Activated gamma-delta T cell (primary cell): ENCODE measurements around the gene THAP7.

Experiments
- DNase-seq: peaks from one replicate; lab custom pipeline; 2025; lab: John Stamatoyannopoulos, UW

Gene THAP7

DNA sequence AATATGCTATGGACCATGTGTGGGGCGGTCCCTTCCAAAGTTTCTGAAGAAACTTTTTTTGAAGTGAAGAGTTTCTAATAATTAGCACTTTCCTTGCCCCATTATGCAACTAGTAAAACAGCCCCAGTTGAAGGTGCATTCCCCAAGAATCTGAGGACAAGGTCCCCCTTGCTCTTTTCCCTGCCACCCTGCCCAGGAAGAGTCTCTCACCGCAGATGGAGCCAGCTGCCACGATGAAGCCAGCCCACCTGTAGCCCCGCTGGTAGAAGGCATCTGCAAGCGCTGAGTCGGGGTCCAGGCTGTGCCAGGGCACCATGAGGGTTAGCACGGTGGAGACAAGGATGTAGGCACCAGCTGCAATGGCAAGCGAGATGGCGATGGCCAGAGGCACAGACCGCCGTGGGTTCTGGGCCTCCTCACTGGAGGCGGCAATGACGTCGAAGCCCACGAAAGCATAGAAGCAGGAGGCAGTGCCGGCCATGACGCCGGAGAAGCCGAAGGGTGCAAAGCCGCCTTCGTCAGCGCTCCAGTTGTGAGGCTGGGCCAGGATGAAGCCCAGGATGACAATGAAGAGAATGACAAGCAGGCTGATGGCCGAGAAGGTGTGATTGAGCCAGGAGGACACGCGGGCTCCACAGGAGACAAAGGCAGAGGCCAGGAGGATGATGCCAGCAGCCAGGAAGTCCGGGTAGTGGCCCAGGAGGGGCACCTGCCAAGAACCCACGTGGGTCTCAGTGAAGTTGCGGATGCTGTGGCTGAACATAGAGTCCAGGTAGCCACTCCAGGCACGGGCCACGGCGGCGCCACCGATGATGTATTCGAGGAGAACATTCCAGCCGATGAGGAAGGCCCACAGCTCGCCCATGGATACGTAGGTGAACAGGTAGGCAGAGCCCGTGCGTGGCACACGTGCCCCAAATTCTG lies 29.0 kb upstream of the THAP7 start:
- no peak for DNase-seq

- no peak for DNase-seq
Measured at GRCh38 chr22:21030032-21030431, 28.1 kb upstream of the THAP7 start.

DNA sequence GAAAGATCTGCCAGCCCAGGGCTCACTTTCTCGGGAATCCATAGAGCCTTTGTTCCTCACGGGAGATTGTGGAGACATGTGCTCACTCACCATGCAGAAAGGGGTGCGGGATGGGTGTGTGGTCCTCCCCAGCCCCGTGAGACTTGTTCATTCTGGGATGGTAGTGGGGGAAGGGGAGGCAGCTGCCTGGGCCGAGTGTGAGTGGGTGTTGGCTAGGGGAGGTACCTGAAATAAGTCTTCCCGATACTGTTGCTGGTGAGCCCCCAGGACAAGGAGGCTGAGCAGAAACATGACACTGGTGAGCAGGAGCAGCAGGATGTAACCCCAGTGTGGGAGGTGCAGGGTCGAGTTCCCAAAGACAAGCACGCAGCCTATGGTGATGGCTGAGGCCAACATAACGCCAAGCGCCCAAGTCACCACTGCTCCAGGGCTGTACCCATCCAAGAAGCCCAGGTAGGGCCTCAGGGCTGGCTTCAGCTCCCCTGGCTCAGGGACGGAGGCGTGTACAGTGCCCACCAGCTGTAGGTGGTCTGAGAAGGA lies 27.6 kb upstream of the THAP7 start:
- no peak for DNase-seq

GRCh38 chr22:21028277-21029251 lies 26.6 kb upstream of the THAP7 start:
- no peak for DNase-seq

- no peak for DNase-seq
Measured at GRCh38 chr22:21026783-21027692, 25.1 kb upstream of the THAP7 start.

GRCh38 chr22:21025763-21026755 lies 24.1 kb upstream of the THAP7 start:
- no peak for DNase-seq

DNA sequence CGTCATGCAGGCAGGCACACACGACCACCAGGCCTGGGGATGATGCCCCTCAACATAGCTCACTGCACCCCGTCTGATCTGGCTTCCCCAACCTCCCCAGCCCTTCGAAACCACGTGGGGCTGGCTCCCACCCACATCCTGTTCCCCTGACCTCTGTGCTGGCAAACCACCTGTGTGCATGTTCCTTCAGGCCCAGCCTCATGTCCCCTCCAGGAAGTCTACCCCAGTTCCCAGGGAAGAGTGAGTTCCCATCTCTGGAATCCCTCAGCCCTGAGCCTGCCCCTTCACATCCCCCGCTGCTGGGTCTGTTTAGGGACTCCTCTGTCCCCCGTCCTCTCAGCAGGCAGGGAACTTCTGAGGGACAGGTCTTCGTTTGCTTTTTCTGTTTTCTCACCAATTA lies 23.3 kb upstream of the THAP7 start:
- no peak for DNase-seq

DNA sequence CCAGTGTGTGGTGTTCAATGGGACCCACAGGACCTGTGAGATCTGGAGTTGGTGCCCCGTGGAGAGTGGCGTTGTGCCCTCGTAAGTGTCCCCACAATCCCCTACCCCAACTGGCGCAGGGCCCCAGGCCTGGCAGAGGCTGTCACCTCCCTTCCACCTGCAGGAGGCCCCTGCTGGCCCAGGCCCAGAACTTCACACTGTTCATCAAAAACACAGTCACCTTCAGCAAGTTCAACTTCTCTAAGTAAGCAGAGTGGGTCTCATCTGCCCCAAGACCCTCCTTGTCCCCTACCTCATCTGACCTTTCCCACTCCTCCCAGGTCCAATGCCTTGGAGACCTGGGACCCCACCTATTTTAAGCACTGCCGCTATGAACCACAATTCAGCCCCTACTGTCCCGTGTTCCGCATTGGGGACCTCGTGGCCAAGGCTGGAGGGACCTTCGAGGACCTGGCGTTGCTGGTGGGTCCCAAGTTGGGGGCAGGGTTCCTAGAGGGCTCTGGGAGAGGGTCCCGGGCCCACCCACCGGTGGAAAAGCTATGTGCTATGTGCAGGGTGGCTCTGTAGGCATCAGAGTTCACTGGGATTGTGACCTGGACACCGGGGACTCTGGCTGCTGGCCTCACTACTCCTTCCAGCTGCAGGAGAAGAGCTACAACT lies 21.2 kb upstream of the THAP7 start:
- no peak for DNase-seq

- DNase-seq = no peak
Measured at GRCh38 chr22:21022507-21022906, 20.6 kb upstream of the THAP7 start.

DNA sequence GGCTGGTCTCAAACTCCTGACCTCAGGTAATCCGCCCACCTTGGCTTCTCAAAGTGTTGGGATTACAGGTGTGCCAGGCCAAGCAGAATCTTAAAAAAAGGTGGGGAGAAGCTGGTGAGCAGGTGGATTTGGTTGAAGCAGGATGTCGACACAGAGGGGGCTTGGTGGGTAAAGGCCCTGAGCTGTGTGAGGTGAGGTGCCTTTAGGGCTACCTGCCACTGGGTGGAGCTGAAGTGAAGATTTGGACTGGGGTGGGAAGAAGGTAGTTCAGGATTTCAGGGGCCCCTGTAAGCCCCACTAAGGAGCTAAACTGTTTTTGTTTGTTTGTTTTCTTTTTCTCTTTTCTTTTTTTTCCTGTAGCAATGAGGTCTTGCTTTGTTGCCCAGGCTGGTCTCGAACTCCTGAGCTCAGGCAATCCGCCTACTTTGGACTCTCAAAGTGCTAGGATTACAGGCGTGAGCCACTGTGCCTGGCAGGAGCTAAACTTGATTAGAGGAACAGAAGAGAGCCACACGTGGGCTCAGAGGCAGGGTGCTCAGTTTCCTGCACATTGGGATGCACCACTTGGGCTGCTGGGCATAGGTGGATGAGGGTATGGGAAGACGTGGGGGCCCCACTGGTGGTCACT lies 19.0 kb upstream of the THAP7 start:
- DNase-seq = no peak

DNA sequence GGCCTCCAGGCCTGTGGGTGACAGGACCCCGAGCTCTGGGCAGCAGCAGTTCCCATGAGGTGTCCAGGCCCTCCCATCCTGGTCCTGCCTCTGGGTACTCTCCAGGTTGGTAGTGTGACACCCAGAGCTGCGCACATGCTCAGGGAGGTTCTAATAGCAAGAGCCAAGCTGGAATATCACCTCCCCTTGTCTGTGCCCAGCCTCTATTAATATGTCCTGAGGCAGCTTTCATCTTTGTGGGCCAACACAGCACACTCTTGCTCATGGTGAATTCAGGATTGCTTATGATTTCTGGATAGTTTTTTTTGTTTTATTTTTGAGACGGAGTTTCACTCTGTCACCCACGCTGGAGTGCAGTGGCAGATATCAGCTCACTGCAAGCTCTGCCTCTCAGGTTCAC lies 16.4 kb upstream of the THAP7 start:
- no peak for DNase-seq

DNA sequence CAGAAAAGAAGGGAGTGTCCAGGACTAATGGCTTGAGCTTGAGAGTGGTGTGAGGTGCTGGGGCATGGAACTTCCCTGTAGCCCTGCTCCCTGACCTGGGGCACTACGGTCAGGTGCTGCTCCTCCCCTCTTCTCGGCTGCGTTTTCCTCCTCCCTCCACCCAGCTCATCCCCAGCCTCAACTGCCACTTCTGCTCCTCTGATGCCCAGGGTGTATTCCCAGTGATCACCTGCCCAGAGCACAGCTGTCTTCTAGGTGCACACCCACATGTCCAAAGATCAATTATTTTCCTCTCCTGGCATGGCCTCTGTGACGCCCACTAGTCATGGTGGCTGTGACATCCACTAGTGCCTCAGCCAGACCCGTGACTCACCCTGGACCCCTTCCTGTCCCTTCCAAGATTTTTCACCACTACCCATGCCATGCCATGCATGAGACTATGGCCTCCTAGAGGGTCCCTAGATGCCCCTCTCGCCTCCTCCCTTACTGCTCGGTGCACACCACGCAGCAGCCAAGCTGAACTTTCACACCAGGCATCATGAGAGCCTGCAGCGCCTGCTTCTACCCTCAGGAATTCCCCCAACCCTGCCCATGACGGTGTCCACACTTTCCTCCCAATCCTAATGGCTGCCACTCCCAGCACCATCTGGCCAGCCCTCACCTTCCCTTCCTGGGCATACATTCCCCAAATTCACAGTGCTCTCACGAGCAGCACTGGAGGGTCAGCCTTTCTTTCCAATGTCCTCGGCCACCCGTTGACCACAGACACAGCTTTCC lies 14.9 kb upstream of the THAP7 start:
- no peak for DNase-seq

DNA sequence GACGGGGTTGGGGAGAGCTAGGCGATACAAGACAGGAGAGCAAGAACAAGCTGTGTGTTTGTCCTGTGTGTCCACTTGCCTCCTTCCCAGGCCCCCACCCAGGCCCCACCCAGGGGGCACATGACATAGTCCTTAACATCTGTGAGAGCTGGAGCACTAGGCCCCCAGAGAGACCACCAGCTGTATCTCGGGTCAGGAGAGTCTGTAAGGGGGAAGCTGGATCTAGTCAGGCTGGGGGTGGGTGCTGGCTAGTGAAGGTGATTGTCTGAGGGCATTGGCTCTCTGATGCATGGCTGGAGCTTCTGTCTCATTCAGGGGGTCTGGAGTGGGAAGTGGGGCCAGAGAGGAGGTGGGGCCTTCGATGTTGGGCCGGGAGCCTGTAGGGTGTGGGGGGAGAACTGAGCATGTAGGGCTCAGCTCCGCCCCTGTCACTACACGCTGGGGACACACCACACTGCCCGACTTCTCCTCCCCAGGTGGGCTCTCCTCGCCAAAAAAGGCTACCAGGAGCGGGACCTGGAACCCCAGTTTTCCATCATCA lies 13.6 kb upstream of the THAP7 start:
- no peak for DNase-seq

DNA sequence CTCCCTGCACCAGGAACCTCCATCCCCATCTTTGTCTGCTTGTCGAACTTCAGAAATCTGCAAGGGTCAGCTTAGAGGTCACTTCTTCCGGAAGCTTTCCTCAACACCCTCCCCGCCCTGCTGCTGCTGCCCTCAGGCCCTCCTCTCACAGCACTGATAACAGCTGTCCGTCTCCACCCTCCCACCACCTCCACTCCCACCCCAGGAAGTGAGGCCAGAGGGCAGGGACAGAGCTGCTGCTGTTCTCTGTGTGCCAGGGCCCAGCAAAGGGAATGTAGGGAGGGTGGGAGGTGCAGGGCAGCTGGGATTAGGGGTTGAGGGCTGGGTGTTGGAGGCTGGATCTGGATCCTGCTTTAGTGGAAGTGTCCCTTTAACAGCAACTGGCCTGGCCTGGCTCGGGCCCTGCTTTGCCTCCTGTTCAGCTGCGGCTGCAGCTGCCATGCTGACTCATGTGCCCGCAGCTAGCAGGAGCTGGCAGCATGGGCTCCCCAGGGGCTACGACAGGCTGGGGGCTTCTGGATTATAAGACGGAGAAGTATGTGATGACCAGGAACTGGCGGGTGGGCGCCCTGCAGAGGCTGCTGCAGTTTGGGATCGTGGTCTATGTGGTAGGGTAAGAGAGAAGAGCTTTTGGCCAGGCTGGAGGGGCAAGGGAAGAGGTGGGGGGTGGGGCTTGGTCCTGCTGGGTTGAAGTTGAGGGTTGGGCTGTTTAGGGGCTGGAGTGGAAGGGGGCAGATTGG lies 13.0 kb upstream of the THAP7 start, which contains the start of gene P2RX6:
P2RX6 (plus strand) TSS at position 440 of the 740 bp plus-strand sequence; CDS start at position 450, 10 bp downstream.
- no peak for DNase-seq

GRCh38 chr22:21014202-21014725 lies 12.3 kb upstream of the THAP7 start:
- peak; percentile 87 for DNase-seq

DNA sequence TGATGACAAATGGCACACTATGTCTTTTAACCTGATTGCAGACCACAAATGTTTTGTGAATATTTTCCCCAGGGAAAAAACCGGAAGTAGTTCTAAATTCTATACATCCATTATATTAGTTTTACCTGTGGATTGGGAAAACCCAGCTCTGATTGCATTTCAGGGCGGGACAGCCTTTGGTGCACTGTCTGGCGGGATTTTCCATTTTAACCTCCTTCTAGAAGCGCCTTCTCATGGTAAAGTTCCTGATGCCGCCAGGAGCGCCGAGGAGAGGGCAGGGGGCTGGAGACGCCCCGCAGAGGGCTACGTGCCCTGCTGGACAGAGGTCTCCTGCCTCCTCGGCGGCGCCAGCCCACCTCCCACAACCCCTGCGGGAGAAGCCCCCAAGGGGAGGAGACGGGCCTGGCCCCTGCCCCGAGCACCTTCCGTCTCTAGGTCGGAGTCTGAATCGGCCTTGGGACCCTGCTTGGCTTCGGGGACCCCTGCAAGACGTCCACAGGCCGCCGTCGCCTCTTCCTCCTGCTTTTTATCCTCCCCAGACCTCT lies 11.8 kb upstream of the THAP7 start:
- DNase-seq = no peak
